ENCODE measurements around the gene LXN. TPM values are rescaled to one million over a fixed set of nuclear protein-coding genes. Genes with fewer than 3 reads are reported as not detected.

LXN gene
- total RNA-seq, 4 donors from 2014 or later = 0.42 to 5.5 (median 2.2) TPM

DNA sequence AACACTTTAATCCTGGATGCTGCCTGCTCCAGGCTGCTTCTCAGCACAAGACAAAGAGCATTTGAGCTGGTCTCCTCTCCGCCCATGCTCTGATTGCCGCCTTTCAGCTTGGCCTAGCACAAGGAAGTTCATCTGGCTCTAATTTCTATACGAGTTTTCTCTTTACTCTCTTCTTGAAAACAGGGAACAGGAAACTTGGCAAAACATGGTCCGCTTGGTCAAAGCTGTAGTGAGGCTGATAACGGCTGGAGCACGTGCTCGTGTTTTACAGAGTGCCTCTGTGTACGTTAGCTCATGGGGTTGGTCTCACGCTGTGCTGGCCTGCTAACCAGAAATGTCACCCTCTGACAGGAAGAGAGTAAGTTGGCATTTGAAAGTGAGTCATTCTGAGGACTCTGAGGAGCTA, 40.6 kb upstream of the LXN start:
- Histone ChIP-seq H3K27me3 (no peaks in the 10 kb centered on the region), H3K4me3 (no peak overlapping the region), H3K27ac (peak overlapping the region in 2 of 4 donors; percentile 4 to 30), H3K4me1 (peaks cover 4 to 6% of the 10 kb centered on the region in 2 donors), H3K36me3 (peaks cover 0 to 14% of the 10 kb centered on the region in 2 donors), H3K9me3 (no peaks in the 10 kb centered on the region)
- DNase-seq (peak in 1 of 2 donors; percentile 32), ATAC-seq (peak; percentile 53)
- intact Hi-C loops (cut with DNase I; ENCODE audit: low total_unique reads) (no loop called here), in situ Hi-C loops (cut with MboI; ENCODE audit: low sequenced_read_pairs in 4 of 4) (no loop called here)
- no peak for TF ChIP-seq CTCF (IDR thresholded peaks at IDR 0.05 in 4 of 5, conservative IDR thresholded peaks at IDR 0.05 in 1 of 5)
- no peak for TF ChIP-seq POLR2A (IDR thresholded peaks at IDR 0.05)

DNA sequence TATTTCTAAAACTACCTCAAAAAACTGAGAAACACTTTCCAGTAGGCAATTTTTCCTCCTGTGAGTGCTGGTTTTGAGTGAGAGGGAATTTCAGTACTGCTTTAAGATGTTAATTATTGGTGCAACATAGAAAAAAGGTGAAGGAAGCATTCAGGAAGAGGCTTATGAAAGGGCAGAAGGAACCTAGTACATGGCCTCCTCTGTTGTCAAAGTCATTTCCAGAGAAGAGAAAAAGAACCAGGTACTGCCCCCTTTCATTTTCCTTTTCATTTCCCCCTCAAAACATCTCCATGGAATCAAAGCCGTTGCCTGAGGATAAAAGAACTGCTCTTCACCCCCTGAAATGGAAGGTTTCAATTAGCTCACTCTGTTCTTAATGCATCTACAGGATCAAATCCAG, 40.0 kb upstream of the LXN start:
- Histone ChIP-seq H3K9me3 (no peaks in the 10 kb centered on the region), H3K27me3 (no peaks in the 10 kb centered on the region), H3K36me3 (peaks cover 0 to 14% of the 10 kb centered on the region in 2 donors), H3K4me1 (peaks cover 4 to 6% of the 10 kb centered on the region in 2 donors), H3K4me3 (no peak overlapping the region), H3K27ac (peak overlapping the region in 2 of 4 donors; percentile 4 to 30)
- intact Hi-C loops (cut with DNase I; ENCODE audit: low total_unique reads) (no loop called here), in situ Hi-C loops (cut with MboI; ENCODE audit: low sequenced_read_pairs in 4 of 4) (no loop called here)
- TF ChIP-seq POLR2A (IDR thresholded peaks at IDR 0.05) (no peak), CTCF (IDR thresholded peaks at IDR 0.05 in 4 of 5, conservative IDR thresholded peaks at IDR 0.05 in 1 of 5) (no peak)
- no peak for ATAC-seq
- no peak for DNase-seq

GRCh38 chr3:158711886-158712285, 39.4 kb upstream of the LXN start:
- in situ Hi-C loops (cut with MboI; ENCODE audit: low sequenced_read_pairs in 4 of 4) = no loop called here
- H3K4me1 ChIP-seq = peaks cover 4 to 6% of the 10 kb centered on the region in 2 donors

DNA sequence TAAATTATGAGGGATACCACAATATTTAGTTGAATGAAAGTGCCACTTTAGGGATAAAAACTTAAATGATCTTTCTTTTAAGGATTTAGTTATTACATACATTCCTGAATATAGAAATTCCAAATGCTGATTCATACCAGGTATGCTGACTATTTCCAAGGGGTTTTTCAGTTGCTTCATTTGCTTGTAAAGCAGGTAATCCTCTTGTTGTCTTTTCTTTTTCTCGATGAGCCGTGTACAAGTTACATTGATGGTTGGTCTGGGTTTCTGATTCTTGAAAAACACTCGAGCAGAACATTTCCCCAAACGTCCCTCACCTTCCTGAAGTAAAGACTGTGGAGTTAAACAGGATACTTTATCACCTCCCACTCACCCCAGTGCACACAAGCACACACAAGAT, 38.2 kb upstream of the LXN start:
- peaks cover 4 to 6% of the 10 kb centered on the region in 2 donors for H3K4me1 ChIP-seq
- no peak overlapping the region for H3K4me3 ChIP-seq
- no peaks in the 10 kb centered on the region for H3K27me3 ChIP-seq
- in situ Hi-C loops (cut with MboI; ENCODE audit: low sequenced_read_pairs in 4 of 4) (no loop called here), intact Hi-C loops (cut with DNase I; ENCODE audit: low total_unique reads) (no loop called here)
- no peak for ATAC-seq
- no peaks in the 10 kb centered on the region for H3K9me3 ChIP-seq
- DNase-seq = no peak
- no peak for TF ChIP-seq CTCF (IDR thresholded peaks at IDR 0.05 in 4 of 5, conservative IDR thresholded peaks at IDR 0.05 in 1 of 5)
- no peak for TF ChIP-seq POLR2A (IDR thresholded peaks at IDR 0.05)
- no peak overlapping the region for H3K27ac ChIP-seq
- H3K36me3 ChIP-seq = peaks cover 0 to 14% of the 10 kb centered on the region in 2 donors

More at GRCh38 chr3:158711886-158712285, 39.4 kb upstream of the LXN start:
- Histone ChIP-seq H3K27me3 (no peaks in the 10 kb centered on the region), H3K4me3 (no peak overlapping the region), H3K27ac (peak overlapping the region in 1 of 4 donors; percentile 8), H3K36me3 (peaks cover 0 to 14% of the 10 kb centered on the region in 2 donors), H3K9me3 (no peaks in the 10 kb centered on the region)
- TF ChIP-seq POLR2A (IDR thresholded peaks at IDR 0.05) (no peak), CTCF (IDR thresholded peaks at IDR 0.05 in 4 of 5, conservative IDR thresholded peaks at IDR 0.05 in 1 of 5) (no peak)
- ATAC-seq (peak in 1 of 2 donors; percentile 41), DNase-seq (no peak)
- intact Hi-C loops (cut with DNase I; ENCODE audit: low total_unique reads) = no loop called here

DNA sequence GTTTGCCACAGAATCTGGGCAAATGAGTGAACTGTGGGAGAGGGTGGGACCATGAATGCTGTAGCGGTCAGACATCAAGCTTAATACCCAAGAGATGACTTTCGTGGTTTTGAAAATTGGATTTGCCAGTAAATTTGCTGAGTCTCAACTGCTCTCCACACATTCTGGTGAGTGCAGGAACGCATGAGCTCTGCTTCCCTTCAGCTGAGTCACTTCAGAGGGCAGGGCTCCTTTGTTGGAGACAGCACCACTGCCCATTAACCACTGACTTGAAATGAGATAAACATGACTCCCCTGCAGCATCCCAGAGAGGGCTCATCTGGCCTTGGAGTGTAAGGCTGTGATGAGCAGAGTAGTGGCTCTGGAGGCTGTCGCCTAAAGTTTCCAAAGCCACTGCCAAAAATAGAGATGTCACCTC, 37.2 kb upstream of the LXN start:
- in situ Hi-C loops (cut with MboI; ENCODE audit: low sequenced_read_pairs in 4 of 4) (no loop called here), intact Hi-C loops (cut with DNase I; ENCODE audit: low total_unique reads) (no loop called here)
- H3K4me1 ChIP-seq = peaks cover 4 to 6% of the 10 kb centered on the region in 2 donors
- TF ChIP-seq CTCF (IDR thresholded peaks at IDR 0.05 in 4 of 5, conservative IDR thresholded peaks at IDR 0.05 in 1 of 5) = no peak
- no peak for TF ChIP-seq POLR2A (IDR thresholded peaks at IDR 0.05)
- ATAC-seq = peak in 1 of 2 donors; percentile 28
- no peaks in the 10 kb centered on the region for H3K9me3 ChIP-seq
- peaks cover 0 to 14% of the 10 kb centered on the region in 2 donors for H3K36me3 ChIP-seq
- no peak overlapping the region for H3K27ac ChIP-seq
- H3K27me3 ChIP-seq = no peaks in the 10 kb centered on the region
- H3K4me3 ChIP-seq = no peak overlapping the region
- no peak for DNase-seq

Data from gastrocnemius medialis (tissue), 4 donors.